HG02943 (cell line): ENCODE results near the gene TGFA.

ENCODE experiments used
- ATAC-seq: cut with Tn5 transposase; IDR thresholded peaks from one replicate; pipeline ENCODE4 v1.9.1; 2021; ENCODE audit warnings: mild to moderate bottlenecking, low read depth, moderate library complexity; ENCODE audit not compliant: unreplicated experiment

TGFA gene

GRCh38 chr2:70503896-70504295 is 49.7 kb downstream of the TGFA start:
- ATAC-seq, result no peak

GRCh38 chr2:70501728-70502127 is 51.9 kb downstream of the TGFA start:
- no peak for ATAC-seq

GRCh38 chr2:70501215-70501614 is 52.4 kb downstream of the TGFA start:
- ATAC-seq, result no peak

GRCh38 chr2:70499253-70499652 is 54.4 kb downstream of the TGFA start:
- ATAC-seq, result no peak

GRCh38 chr2:70498528-70498927 is 55.1 kb downstream of the TGFA start:
- ATAC-seq, result no peak

GRCh38 chr2:70498054-70498453 is 55.6 kb downstream of the TGFA start:
- ATAC-seq, result no peak

- ATAC-seq, result no peak
These were observed 56.8 kb downstream of the TGFA start for GRCh38 chr2:70496819-70497218.

- ATAC-seq, result no peak
These were observed 59.2 kb downstream of the TGFA start for GRCh38 chr2:70494293-70494886.

GRCh38 chr2:70490381-70490780 is 63.2 kb downstream of the TGFA start:
- no peak for ATAC-seq

GRCh38 chr2:70489165-70489564 is 64.5 kb downstream of the TGFA start:
- no peak for ATAC-seq

- ATAC-seq, result no peak
These were observed 69.5 kb downstream of the TGFA start for GRCh38 chr2:70484086-70484485.

- ATAC-seq, result no peak
These were observed 71.2 kb downstream of the TGFA start for GRCh38 chr2:70482401-70482800.

GRCh38 chr2:70480468-70480867 is 73.2 kb downstream of the TGFA start:
- ATAC-seq, result no peak

GRCh38 chr2:70479816-70480215 is 73.8 kb downstream of the TGFA start:
- no peak for ATAC-seq

- no peak for ATAC-seq
These were observed 76.2 kb downstream of the TGFA start for GRCh38 chr2:70477441-70477844.

GRCh38 chr2:70475266-70475665 is 78.4 kb downstream of the TGFA start:
- ATAC-seq, result no peak

- ATAC-seq, result no peak
These were observed 79.3 kb downstream of the TGFA start for GRCh38 chr2:70474256-70474848.

GRCh38 chr2:70473101-70473722 is 80.4 kb downstream of the TGFA start:
- ATAC-seq, result no peak

GRCh38 chr2:70472221-70472890 is 81.3 kb downstream of the TGFA start:
- no peak for ATAC-seq

GRCh38 chr2:70471129-70471528 is 82.5 kb downstream of the TGFA start:
- ATAC-seq, result no peak

- no peak for ATAC-seq
These were observed 83.7 kb downstream of the TGFA start for GRCh38 chr2:70469961-70470360.

GRCh38 chr2:70469435-70469834 is 84.2 kb downstream of the TGFA start:
- ATAC-seq, result no peak
